Stimulated activated CD4-positive, alpha-beta T cell treated with anti-CD3 and anti-CD28 coated beads, Interleukin-1b, Interleukin-23, amount 100 ng/mL, for 4 hours (primary cell): ENCODE data around the gene TDRD10.

Source experiments
- DNase-seq, 2 donors: peaks; one replicate each; pipeline ENCODE4 v3.0.0-alpha.2; 2020; ENCODE audit warnings: low read depth in 2 of 2

Gene TDRD10

DNA sequence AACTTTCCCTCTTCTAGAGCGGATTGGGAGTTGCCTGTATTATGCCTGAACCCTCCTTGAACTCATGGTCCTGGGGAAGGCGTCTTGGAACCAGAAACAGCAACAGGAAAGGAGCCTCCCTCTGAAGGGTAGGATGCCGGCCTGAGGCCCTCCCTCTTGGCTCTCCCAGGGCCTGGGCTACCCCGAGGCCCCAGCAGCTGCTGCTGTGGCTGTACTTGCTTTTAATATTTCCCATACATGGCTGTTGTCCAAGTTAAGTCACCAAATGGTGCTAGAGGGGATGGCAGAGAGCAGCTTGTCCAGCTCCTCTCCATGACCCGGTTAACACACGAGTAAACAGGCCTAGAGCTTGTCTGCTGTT is 76.0 kb downstream of the TDRD10 start:
- DNase-seq: no peak

DNA sequence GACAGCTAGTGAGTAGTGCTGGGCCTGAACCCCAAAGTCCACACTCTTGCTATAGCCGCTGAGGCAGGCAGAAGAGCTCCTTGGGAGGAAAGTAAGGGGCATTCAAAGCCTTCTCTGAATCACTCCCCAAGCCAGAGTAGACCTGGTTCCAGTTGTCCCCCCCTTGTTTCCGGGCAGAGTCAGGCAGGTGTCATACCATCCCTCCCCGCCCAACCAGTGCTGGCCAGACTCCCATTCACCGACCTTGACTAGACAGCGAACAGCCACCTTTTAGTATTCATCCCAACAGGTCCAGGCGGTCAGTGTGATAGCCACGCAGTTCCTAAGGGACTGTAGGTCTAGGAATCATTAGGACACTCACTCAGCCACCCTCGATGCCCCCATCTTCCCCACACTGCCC is 77.4 kb downstream of the TDRD10 start:
- no peak for DNase-seq

DNA sequence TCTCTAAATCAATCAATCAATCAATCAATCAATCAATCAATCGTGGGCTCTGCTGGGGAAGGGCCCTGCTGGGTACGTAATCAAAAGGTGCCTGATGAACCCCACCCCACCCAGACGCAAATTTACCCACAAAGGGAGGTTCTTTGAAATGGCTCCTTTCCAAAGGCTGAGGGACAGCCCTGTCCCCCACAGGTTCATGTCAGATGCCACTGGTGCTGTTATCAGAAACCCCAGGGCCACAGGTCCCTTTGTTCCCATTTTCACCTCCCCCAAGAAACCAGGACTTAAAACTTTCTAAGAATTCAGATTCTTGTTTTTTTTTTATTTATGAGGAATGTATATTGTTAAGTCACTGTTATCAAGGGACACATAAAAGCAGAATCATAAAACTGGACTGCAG is 79.7 kb downstream of the TDRD10 start:
- no peak for DNase-seq

DNA sequence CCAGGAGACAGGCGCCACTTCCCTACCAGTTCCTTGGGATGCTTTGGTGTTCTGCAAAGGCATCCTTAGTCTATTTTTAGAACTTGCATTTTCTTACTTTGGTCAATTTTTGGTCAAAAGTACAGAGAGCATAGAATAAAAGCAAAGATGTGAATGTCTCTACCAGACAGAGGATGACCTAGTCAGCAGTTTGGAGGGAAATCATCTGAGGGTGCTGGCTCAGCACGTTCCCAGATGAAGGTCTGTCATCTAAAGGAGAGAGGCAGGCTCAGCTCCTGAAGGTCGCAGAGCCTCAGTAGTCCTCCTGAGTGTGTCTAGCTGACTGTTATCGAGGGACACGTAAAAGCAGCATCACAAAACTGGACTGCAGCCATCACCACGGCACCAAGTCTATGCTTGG is 80.9 kb downstream of the TDRD10 start:
- no peak for DNase-seq

DNA sequence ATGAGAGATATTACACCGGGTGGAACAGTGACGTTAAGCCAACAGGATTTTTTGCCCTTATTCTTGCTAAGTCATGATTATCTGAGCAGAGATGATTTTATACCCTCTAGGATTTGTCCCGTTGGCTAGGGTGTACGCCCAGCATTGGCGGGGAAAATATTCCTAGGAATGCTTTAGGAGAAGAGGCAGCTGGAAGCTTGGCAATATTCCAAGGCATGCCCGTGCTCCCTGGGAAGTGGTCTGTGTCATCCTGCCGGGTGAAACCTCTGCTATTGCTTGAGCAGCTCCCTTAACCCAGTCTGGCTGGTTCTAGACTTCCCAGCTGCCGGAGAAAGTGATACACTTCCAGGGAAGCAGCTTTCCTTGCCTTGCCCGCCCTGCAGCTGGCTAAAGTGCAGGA is 81.8 kb downstream of the TDRD10 start:
- DNase-seq: no peak

DNA sequence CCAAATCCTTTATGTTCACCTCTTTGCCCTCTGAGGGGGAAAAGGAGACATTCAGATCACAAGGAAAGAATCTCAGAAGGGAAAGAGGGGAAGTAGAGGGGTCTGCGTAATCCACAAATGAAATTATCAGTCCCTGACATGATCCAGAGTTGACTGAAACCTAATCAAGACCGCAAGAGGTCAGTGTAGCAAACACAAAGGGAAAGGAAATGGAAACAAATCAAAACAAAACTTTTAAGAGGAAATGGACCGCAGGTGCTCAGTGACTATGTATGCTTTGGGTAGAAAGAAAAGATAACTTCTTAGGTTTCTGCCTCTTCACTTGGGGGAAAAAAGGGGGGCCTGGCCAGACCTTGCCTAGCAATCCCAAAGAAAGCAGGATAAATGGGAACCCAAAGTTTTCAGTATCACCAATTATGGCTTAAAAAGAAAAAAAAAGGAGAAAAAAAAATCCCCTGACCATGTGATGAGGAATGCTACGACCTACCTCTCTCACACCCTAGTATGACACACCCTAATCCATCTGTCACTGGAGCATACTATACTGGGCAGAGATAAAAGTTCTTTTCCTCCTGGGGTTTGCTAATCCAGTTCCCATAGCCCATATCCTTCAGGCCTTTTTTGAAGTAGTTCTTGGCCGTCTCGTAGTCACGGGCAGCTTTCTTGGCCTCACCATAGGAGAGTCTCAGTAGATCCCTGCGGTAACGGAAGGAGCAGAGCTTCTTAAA is 82.4 kb downstream of the TDRD10 start:
- no peak for DNase-seq

DNA sequence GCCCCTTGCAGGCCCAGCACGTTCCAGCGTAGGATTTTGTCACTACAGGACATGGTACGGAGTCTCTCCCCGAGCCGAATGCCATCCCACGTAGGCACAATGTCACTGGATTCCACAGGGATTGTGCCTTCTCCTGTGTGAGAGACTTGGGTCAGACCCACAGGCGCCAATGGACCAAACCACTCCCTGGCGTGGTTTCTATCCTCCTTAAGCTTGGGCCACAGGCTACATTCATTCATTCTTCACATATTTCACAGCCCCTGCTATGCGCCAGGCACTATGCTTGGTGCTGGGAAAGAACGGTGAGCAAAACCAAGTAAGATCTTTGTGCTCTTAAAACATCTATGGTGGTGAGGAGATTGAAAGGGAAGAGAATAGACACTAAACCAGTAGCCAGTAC is 84.2 kb downstream of the TDRD10 start:
- no peak for DNase-seq

DNA sequence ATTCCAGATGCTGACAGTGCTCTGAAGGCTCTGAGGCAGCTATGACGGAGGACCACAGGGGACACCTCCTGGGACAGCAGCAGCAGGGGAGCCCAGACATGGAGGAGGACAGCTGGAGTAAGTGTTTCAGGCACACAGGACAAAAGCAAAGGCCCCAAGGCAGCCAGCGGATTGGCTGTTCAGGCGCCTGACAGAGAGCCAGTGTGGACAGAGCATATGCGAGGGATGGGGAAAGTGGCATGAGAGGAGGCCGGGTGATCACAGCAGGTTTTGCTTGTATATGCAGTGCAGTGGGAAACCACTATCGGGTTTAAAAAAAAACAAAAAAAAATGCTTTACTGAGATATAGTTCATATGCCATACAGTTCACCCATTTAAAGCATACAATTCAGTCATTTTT is 84.6 kb downstream of the TDRD10 start:
- DNase-seq: no peak

DNA sequence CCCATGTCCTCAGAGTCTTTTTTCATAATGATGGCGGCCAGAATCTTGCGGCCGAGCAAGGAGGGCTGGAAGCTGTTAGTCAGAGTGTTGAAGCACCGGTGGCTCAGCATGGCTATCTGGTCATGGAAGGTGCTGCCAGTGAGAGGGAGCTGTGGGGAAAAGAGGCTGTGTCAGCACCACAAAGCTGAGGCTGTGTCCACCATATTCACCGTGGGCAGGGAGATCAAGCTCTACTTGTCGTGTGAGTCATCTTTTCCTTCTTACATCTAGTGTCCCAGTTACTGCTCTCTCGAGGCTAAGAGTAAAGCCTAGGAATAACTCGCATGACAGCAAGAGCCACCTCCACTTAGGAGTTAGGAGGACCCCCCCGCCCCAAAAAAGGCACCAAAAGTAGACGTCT is 87.8 kb downstream of the TDRD10 start:
- no peak for DNase-seq

DNA sequence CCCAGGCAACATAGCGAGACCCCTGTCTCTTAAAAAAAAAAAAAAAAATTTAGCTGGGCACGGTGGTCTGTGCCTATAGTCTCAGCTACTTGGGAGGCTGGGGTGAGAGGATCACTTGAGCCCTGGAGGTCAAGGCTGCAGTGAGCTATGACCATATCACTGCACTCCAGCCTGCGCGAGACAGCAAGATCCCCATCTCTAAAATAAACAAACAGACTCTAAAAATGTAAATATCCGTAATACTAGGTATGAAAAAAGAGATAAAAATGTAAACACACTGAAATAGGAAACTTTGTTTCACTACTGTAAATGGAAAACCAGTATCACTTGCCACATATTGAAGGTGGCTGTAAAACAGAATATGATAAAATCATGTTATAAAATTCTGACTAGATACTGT is 88.7 kb downstream of the TDRD10 start:
- no peak for DNase-seq

DNA sequence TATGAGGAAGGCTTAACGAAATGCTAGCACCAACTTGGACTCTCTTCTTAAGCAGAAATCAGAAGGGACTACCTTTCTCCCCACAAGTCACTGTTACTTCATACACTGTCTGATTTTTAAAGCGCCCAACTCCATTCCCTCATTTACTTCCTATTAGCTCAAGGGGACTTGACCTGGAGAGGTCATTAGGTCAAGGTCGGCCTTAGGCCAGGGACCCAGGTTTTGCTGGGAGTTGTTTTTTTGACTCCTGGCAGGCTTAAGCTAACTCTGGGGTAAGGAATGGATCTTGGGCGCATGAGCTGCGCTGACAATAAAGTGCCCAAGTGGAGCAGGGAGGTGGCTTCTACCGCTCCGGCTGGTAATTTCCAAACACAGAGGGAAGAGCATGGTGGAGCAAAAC is 89.2 kb downstream of the TDRD10 start:
- DNase-seq: no peak

DNA sequence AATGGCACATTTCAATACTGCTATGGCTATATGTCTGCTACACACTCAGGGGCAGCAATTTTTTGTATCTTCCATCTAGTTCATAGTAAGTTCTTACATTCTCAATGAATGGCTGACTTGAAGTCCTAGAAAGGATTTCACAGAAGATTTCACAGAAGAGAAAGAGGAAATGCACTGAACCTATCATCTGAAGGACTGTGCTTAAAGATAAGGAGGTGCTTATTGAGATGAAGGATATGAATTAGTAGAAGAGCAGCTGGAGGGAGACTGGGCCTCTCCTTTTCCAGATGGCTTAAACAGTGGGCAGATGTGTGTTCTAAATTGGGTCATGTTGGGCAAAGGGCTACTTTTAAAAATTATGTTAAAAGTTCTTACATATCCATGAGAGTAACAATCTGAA is 91.4 kb downstream of the TDRD10 start:
- no peak for DNase-seq

DNA sequence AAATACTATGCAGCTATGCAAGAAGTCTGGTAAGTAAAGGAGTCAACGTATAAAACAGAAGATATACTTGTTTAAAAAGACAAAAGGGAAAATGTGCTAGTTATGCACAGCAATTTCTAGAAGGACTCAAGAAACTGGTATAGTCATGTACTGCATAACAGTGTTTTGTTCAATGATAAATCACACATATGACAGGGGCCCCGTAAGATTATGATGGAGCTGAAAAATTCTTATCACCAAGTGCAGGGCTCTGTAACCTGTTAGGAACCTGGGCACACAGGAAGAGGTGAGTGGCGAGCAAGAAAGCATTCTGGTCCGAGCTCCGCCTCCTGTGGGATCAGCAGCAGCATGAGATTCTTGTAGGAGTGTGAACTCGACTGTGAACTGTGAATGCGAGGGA is 92.8 kb downstream of the TDRD10 start:
- DNase-seq: no peak

DNA sequence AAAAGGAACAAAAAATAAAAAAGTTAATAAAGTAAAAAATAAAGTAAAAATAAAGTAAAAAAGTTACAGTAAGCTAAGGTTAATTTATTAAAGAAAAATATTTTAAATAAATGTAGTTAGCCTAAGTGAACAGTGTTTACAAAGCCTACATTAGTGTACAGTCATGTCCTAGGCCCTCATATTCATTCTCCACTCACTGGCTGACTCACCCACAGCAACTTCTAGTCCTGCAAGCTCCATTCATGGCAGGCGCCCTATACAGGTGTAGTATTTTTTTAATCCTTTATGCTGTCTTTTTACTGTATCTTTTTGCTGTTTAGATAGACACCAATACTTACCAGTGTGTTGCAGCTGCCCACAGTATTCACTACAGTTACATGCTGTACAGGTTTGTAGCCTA is 93.6 kb downstream of the TDRD10 start:
- no peak for DNase-seq
